SW 1271 (cell line): ENCODE data around the gene TNNT3.

Experiments
- DNase-seq, 2 experiments: peaks; one replicate each; lab custom pipeline; 2025; lab: John Stamatoyannopoulos, UW

TNNT3 gene

DNA sequence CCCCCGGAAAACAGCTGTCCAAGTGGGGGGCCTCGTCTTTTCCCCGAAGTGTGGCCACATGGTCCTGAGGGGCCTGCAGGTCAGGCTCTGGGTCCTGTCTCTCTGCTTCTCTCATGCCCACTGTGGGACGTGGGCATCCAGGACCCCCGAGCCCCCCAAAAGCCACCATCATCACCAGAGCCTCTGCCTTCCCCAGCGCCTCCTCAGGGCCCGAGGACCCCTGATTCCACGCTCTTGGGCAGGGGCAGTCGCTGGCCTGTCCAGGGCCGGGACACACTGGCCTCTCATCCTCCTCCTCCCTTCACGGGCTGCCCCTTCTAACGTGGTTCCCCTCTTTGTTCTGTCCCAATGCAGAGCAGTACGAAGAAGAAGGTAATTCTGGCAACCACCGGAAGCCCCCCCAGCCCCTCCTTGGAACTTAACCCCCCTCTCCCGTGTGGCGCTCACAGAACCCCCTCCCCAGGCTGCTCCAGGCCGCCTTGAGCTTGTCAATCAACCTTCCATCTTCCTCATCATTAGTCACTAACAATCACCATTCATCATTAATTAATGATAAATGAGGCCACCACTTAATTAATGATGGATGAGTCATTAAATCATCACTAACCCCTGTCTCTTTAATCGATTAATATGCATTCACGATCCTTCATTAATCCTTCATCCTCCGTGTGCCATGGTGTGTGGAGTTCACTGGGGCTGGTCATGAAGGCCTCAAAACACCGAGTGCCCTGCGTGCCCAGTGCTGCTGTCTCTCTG lies 3.9 kb downstream of the TNNT3 start:
- DNase-seq, result no peak

DNA sequence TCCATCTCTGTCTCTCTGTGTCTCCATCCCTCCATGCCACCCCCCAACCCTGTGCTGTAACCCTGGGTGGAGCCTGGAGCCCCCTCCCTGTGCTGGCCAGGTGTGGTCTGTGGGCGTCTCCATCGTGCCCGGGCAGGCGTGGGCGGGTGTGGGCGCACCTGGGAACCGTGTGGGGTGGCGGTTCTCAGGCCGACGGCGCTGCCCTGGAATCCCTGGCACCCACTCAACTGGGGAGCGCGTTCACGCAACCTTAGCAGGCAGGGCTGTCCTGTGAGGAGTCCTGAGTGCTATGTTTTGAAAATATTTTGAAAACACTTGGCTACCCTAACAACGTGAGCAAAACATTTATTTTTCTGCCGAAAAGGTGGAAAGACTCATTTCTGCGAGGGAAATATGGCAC lies 4.7 kb downstream of the TNNT3 start:
- DNase-seq, result no peak

DNA sequence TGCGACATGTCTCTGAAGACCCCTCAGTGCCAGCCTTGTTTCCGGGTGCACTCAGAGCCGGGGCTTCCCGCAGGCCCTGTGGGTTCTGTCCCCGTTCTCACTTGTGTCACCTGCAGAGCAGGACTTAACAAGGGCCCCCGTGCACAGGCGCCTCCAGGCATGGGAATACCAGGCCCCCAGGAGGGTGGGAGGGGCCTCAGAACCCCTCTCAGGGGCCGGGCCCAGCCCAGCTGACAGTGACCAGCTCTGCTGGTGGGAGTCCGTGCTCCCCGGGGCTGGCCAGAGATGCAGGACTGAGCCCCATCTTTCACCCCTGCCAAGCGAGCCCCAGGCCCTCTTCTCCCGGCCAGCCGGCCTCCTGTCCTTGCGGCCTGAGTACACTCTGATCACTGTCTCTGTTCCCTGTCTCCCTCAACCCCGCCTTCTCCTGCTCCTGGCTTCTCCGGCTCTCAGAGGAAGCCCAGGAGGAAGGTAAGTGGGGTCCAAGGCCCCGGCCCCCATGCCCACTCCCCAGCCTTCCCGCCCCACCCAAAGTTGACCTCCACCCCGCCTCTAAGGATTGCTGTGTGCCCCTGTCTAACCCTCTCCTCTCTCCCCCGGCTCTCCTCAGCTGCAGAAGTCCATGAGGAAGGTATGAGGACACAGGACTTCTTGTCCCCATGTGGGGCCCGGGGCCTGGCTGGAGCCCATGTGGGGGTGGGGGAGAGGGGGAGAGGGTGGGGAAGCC lies 5.3 kb downstream of the TNNT3 start:
- no peak for DNase-seq

DNA sequence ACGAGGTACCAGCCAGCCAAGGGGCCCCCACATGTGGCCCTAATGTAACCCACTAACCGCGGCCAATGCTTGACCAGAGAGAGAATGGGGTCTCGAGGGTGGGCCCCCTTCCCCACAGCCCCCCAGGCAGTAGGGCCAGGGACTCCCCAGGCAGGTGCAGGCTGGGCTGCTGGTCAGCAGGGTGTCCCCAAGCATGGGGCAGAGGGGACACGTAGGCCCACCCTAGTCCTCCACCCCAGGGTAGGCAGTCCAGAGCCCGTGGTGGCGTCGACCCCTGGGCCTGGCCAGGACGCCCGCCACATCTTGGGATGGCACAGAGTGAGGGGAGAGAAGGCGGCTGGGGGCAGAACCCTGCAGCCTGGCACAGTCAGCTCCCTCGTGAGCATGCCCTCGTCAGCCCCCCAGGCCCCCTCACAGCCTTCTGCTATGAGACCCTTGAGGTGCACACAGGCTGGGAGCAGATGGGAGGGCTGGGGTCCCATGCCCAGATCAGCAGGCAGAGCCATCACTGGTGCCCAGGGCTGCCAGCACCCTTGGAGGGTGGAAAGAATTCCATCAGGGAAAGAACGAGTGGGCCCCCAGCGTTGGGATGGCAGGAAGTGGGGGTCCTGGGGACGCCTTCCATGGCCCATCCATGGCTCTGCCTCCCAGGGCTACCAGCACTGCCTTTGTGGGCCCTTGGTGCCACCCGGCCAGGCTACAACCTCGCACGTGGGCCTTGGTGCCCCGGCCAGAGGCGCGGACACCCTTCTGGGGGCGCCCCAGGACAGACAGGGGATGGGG lies 6.1 kb downstream of the TNNT3 start:
- DNase-seq, result no peak

DNA sequence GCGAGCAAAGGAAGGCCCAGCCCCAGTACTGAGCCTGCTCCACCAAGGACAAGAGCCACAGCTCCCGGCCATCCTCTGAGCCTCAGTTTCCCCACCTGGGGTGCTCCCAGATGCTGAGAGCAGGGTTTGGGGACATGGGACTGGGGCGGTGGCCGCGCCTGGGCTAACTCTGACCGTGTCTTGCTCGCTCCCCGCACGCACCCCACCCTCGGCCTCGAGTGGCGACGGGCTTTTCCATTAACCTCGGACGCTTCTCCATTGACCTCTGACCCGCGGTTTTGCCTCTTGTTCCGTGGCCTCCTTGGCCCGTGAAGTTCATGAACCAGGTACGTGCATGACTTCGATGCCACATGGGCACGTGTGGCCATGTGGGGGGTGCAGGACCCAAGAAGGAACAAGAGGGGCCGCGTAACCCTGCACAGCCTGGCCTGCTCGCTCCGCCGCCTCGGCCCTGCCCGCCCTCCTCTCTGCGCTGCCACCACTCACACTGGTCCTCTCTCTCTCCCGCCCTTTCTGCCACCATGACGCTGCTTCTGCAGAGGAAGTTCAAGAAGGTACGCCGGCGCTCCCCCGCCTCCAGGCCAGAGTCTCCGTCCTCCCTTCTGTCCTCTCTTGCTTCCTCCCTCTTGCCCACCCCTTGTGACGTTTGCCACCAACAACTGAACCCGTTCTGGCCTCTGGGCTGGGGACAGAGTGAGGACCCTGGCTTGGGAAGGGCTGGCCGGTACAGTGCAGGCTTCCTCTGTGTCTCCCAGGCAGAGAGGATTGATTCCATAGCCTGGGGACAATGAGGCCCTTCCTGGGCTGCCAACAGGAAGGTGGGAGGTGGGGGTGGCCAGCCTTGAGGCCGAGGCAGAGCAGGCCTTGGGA lies 6.9 kb downstream of the TNNT3 start:
- DNase-seq, result no peak

DNA sequence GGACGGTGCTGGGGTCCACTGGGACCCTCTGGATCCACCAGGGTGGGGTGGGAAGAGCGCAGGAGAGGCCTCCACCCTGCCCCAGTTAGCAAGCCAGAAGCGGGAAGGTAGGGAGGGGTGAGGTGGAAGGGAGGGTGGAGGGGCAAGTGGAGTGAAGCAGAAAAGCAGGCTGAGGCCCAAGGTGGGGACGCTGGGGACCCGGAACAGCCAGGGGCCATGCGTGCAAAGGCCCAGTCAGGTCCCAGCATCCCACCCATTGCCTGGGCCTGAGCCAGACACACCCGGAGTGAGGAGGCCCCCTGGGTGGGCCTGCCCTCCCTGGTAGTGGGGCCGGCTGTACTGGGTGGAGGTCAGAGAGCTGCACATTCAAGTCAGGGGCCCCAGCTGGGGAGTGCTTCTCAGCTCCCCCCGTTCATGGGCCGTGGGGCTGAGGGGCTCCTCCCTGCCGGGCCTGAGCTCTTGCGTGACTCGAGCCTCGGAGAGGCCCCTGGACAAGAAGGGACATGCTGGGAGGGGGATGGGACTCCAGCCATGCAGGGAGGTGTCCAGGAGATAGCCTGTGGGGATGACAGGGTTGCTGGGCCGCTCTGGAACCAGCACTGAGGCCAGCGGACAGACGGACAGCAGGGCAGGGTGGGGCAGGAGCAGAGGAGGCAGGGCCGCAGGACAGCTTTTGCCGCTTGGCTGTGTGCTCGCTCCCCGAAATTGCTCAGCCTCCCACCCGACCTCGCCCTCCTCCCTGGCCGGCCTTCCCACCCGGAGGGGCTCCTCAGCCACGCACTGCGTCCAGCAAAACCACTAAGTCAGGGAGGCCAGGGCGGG lies 7.7 kb downstream of the TNNT3 start:
- DNase-seq, result no peak

DNA sequence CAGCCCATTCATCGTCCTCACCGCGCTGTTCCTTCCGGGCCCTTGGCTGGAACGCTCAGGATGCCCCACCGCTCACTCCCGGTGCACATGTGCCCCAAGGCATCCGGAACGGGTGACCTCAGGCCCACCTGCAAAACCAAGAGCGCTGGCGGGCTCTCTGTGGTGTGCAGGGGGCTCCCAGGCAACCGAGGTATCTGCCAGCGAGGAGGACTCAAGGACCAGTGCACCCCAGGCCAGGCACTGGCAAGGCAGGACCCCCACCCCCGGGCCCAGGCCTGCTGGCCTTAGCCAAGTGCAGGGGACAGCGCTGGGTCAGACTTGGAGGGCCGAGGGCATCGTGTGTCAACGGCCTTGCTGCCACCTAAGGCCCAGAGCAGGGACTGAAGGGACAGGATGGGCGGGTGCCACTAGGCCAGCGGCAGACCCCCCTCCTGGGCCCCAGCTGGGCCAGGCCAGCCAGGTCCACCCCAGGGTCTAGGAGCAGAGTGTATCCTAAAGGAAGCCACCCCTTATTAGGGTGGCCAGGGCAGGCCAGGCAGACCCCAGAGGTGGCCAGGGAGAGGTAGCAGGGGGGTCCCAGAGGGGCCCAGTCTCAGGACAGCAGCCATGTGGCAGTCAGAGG lies 8.5 kb downstream of the TNNT3 start:
- DNase-seq, result no peak

DNA sequence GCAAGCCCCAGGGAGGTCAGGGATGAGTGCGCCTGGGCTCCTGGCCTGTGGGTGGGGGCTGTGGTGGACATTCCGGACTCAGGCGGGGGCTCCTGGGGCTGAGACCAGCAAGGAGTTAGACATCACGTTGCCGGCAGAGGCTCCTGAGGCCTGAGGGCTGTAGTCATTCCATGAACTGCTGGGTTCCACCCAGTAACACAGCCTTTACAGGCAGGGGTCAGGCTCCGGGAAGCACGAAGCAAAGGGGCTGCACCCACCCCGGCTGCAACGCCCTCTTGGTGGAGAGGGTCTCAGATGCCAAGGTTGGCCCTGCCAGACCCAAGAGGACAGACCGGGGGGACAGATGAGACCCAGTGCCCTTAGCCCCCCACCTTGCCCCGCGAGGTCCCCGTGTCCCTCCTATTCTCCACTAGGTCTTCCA lies 9.0 kb downstream of the TNNT3 start:
- DNase-seq, result no peak

DNA sequence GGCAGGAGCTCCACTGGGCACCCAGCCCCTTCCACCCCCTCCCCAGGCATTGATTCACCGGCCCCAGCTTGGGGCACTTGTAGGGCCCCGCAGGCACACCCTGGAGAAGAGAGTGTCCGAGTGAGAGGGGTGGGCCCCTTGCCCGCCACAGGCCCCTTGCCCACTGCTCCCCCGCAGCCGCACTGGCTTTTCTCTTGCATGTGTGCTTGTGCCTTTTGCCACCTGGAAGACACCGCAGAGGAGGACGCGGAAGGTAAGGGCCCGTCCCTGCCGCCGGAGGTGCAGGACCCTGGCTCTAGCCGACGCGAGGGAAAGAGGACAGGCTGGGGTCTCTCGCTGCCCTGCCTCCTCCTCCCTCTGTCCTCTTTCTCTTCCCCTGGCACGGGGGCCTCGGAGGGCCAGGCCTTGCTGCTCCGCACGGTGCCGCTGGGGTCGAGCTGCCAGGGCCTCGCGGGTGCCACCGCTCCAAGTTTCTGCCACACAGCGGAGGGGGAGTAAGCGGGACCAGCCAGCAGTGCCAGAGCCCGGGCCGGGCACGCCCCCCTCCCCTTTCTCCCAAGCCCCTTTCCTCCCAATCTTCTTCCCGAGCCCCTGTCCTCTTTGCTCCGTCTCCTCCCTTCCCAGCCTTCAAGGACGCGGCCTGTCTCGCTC lies 9.5 kb downstream of the TNNT3 start:
- DNase-seq, result no peak

DNA sequence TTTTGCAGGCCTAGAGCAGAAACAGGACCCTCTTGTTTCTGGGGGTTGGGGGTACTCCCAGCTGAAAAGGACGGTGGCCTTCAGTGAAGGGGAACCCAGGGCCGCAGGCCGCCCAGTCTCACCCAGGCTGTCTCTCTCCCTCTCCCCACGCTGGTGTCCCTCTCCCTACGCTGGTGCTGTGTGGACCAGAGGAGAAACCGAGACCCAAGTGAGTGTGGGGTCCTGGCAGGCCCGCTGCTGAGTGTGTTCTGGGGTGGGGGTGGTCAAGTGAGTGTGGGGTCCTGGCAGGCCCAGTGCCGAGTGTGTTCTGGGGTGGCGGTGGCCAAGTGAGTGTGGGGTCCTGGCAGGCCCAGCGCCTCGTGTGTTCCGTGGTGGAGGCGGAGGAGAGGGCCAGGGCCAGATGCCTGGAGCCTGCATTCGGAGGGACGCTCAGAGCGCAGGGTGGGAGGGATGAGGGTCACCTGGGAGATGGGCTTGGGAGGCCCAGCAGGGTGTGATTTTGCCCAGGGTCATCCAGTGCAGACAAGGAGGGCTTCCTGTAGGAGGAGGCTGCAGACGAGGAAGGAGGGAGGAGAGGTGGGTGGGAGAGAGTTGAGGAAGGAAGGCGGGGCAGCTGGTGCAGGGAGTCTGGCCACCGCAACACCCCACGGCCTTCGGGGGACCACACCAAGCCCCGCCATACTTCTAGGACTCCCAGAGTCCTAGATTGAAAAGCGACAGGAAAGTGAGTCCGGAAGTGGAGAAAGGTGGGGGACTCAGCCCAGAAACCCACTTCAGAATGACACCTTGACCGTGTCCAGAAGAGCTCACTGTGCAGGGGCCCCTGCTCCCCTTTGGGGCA lies 10.3 kb downstream of the TNNT3 start:
- DNase-seq, result no peak

DNA sequence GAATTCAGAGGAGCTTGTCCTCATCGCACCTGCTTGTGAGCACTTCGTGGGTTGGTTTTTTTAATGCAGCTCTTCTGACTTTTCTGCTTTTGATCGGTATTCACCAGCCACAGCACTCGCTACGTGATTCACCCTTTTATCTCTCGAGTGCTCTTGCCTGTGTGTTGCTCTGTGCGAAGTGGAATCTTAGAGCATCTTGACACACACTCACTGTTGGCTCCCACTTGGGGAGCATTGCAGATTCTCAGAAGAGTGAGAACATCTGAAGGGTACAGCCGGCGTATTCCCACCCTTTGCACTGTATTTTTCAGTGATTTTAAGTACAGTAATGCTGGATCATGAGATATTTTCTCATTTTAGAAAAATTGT lies 10.9 kb downstream of the TNNT3 start:
- DNase-seq, result no peak

DNA sequence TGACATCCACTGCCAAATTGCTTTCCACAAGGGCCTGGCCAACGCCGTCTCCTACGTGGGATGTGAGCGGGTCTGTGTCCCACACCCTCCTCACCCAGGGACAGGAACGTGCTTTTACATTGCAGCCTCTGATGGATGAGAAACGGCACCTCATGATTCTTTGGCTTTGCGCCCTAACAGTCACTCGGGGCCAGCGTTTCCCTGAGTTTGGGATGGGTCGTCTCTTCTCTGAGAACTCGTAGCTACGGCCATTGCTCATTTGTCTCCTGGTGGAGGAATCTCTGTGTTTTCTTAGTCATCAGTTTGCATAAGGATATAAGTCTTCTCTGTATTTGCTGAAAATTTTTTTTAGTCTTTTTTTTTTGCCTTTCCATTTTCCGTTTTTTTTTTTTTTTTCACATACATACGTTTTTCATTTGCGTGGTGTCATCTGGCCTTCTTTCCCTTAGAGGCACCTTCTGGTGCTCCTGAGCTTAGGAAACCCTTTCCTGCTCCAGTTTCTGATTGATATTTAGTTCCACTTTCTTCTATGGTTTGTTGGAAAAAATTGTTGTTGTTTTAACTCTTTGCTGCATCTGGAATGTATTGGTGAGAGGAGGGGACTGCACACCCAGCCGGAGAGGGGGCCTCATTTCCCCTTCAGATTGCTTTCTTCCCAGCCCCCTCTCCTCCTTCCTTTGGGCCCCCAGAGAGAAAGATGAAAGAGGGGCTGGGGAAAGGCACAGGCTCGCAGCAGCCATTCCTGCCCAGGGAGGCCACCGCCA lies 12.0 kb downstream of the TNNT3 start:
- no peak for DNase-seq

DNA sequence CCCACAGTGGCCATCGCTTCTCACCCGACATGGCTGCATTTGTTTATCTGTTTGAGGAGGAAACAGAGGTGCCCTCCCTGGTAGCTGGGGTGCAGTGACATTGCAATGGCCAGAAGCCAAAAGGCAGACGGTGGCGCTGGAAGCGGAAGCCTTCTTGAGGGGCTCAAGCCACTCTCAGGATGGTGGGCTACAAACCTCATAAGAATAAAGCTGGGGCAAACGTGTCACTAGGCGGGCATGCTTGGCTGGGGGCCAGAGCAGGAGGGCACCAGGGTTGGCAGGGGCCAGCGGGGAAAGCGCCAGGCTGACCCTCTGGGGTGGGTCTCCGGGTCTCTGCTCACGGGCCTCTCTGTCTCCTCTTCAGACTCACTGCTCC lies 12.6 kb downstream of the TNNT3 start:
- no peak for DNase-seq

DNA sequence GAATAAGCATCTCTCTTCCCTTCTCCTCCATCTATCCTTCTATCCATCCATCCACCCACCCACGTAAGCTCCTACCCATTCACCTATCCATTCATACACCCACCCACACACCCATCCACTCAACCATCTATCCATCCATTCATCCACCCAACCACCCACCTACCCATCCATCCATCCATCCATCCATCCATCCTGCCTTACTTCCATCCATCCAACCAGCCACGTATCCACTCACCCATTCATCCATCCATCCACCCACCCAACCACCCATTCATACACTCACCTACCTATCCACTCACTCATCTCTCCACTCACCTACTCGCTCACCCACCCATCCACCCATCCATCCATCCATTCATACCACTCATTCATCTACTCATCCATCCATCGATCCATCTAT lies 13.2 kb downstream of the TNNT3 start:
- no peak for DNase-seq

DNA sequence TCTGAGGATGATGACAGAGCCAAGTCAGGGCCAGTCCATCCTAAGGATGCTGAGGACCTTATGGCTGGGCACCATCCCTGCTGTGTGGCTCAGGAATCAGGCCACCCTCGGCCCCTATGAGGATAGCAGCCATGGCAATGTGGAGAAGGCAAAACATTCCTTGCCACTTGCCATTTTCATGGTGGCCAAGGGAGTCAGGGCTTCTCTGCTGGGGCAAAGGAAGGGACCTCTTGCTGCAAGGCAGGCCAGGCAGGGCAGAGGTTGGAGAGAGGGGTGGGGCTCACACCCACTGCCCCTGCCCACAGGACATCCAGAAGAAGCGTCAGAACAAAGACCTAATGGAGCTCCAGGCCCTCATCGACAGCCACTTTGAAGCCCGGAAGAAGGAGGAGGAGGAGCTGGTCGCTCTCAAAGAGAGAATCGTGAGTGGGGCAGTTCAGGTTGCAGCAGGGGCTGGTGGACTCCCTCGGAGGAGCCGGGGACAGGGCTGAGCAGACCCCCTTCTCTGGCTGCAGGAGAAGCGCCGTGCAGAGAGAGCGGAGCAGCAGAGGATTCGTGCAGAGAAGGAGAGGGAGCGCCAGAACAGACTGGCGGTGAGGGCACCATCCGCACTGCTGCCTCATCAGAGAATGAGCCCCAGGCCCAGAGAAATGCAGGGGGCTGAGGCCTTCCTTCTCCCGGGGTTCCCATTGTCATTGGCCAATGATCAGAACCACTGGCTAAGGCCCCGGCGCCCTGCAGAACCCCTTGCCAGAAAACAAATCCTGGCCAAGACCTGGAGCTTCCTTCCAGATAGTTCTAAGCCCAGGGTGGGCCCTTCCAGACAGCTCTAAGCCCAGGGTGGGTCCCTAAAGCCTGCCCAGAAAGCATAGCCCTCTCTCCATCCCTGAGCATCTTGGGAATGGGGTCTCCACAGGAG lies 14.2 kb downstream of the TNNT3 start:
- DNase-seq, result no peak

DNA sequence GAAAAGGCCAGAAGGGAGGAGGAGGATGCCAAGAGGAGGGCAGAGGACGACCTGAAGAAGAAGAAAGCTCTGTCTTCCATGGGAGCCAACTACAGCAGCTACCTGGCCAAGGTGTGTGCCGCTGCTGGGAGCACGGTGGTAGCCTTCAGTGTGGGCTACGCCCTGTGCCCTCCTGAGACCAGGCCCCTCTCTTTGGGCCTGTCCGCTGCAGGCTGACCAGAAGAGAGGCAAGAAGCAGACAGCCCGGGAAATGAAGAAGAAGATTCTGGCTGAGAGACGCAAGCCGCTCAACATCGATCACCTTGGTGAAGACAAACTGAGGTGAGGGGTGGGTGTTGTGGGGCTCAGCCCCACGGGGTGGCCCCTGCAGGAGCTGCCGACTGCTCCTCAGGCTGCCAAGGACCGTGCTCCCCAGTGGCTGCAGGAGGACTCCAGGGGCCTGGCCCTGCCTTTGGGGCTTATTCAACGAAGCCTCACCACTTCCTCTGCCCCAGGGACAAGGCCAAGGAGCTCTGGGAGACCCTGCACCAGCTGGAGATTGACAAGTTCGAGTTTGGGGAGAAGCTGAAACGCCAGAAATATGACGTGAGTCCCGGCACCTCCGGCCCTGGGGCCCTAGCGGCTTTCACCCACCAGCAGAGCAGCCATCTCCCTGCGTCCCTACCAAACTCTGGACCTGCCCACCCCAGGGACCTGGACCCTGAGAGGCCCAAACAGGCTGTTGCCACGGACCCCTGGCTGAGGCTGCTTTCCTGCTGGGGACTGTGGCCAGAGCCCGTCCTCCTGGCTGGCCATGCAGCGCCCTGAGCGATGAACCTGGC lies 15.0 kb downstream of the TNNT3 start:
- DNase-seq, result no peak
